HUES64 (cell line): Measurements from ENCODE around the gene SLC30A9.
A peak's percentile ranks its signal among the peaks of the same experiment; 100 is the strongest.

Source experiments
- H3K27ac ChIP-seq: 2 replicates; pipeline ENCODE4 v1.7.0; 2013; ENCODE audit warnings: low read depth, low read length, inconsistent platforms
- H3K27me3 ChIP-seq: 2 replicates; pipeline ENCODE4 v1.6.1; 2013; ENCODE audit warnings: mild to moderate bottlenecking, low read length; ENCODE audit not compliant: insufficient read depth
- H3K36me3 ChIP-seq: 2 replicates; pipeline ENCODE4 v1.6.1; 2013; ENCODE audit warnings: mild to moderate bottlenecking, low read length; ENCODE audit not compliant: insufficient read depth
- H3K4me1 ChIP-seq: 2 replicates; pipeline ENCODE4 v1.6.1; 2013; ENCODE audit warnings: mild to moderate bottlenecking, low read length, moderate library complexity; ENCODE audit not compliant: insufficient read depth
- H3K4me3 ChIP-seq: 2 replicates; pipeline ENCODE4 v1.5.1; 2013; ENCODE audit warnings: mild to moderate bottlenecking, low read length, moderate library complexity
- H3K9ac ChIP-seq: 2 replicates; pipeline ENCODE4 v1.6.1; 2013; ENCODE audit warnings: mild to moderate bottlenecking, low read depth, low read length
- H3K9me3 ChIP-seq: 2 replicates; pipeline ENCODE4 v1.6.1; 2013; ENCODE audit warnings: low read depth, low read length; ENCODE audit not compliant: insufficient read depth
- WGBS: fragments of 150-250, 120-280 bp; methylation state at CpG from one replicate; pipeline ENCODE4 v1.1.7; 2013; ENCODE audit warnings: missing lambda C conversion rate; 5-methylcytosine and 5-hydroxymethylcytosine counted together

The SLC30A9 gene

DNA sequence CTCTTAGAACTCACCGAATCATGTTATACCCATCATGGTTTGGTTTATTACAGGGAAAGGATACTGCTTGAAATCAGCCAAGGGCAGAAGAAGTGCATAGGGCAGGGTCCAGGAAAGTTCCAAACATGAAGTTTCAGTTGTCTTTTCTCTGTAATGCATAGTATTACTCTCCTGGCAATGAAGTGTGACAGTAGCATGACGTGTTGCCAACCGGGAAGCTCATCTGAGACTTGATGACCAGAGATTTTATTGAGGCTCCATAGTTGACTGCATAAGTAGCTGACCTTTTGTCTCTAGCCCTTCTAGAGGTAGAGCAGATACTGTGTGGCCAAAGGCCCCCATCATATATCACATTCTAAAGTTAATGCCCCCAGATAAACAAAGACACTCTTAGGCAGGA lies 90.0 kb downstream of the SLC30A9 start:
- WGBS: 97% methylated on average over 3 of the region's 3 CpGs
- Histone ChIP-seq H3K27ac (no peak overlapping the region), H3K27me3 (no peaks in the 10 kb centered on the region), H3K4me1 (no peaks in the 10 kb centered on the region), H3K9ac (no peak overlapping the region), H3K4me3 (no peak overlapping the region), H3K9me3 (no peaks in the 10 kb centered on the region), H3K36me3 (peaks cover 41% of the 10 kb centered on the region)

DNA sequence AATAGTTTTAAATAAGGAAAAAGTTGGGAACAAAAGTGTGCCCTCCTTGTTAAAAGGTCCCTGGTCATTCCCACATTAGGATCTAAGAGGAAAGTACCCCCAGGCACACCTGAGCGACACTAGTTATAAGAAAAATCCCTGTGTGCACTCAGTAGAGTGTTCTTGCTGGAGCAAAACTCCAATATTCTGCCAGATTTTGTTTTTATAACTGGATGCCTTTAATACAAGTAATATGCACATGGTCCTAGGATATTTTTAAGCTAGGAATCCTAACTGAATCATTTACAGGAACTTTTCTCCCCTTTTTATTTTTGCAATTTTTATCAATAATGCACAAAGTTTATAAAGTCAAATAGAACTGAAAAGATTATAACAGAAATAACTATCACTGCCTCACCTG lies 93.5 kb downstream of the SLC30A9 start:
- Histone ChIP-seq H3K9ac (no peak overlapping the region), H3K9me3 (no peaks in the 10 kb centered on the region), H3K36me3 (peaks cover 30% of the 10 kb centered on the region), H3K27me3 (no peaks in the 10 kb centered on the region), H3K4me1 (no peaks in the 10 kb centered on the region), H3K27ac (no peak overlapping the region), H3K4me3 (no peak overlapping the region)
- 100% methylated on average over 1 of the region's 1 CpG for WGBS

DNA sequence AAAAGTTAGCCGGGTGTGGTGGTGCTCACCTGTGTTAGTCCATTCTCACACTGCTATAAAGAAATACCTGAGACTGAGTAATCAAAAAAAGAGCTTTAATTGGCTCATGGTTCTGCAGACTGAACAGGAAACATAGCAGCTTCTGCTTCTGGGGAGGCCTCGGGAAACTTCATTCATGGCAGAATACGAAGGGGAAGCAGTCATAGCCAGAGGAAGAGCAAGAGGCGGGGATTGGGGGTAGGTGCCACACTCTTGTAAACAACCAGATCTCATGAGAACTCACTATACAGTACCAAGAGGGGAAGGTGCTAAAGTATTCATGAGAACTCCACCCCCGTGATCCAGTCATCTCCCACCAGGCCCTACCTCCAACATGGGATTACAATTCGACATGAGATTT lies 98.1 kb downstream of the SLC30A9 start:
- Histone ChIP-seq H3K4me1 (no peaks in the 10 kb centered on the region), H3K27me3 (no peaks in the 10 kb centered on the region), H3K36me3 (peaks cover 16% of the 10 kb centered on the region), H3K4me3 (no peak overlapping the region), H3K9ac (no peak overlapping the region), H3K9me3 (no peaks in the 10 kb centered on the region), H3K27ac (no peak overlapping the region)
- 96% methylated on average over 5 of the region's 6 CpGs for WGBS

DNA sequence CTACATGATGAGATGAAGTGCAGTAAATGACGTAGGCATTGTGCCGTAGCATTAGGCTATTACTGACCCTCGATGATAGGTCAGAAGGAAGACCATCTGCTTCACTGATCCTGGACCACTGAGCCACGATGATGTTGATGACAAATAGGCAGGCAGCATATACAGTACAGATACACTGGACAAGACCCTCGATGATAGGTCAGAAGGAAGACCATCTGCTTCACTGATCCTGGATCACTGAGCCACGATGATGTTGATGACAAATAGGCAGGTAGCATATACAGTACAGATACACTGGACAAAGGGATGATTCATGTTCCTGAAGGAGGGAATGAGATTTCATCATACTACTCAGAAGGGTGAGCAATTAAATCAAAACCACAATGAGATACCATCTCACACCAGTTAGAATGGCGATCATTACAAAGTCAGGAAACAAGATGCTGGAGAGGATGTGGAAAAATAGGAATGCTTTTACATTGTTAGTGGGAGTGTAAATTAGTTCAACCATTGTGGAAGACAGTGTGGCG lies 111.2 kb downstream of the SLC30A9 start:
- Histone ChIP-seq H3K9me3 (no peaks in the 10 kb centered on the region), H3K27ac (no peak overlapping the region), H3K4me1 (no peaks in the 10 kb centered on the region), H3K9ac (no peak overlapping the region), H3K36me3 (no peaks in the 10 kb centered on the region), H3K4me3 (no peak overlapping the region), H3K27me3 (no peaks in the 10 kb centered on the region)
- 97% methylated on average over 8 of the region's 8 CpGs for WGBS

DNA sequence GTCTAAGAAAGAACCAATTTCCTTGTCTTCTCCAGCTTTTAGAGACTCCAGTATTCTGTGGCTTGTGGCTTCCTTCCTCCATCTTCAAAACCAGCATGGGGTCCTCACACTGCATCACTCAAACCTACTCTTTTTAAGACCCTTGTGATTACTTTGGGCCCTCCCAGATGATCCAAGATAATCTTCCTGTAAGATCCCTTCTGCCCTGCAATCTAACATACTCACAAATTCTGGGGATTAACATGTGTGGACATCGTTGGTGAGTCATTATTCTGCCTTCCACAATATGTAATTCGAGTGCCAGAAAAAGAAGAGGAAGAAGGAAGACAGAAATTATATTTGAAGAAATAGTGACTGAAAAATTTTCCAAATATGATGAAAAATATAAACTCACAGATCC lies 114.2 kb downstream of the SLC30A9 start:
- Histone ChIP-seq H3K9me3 (no peaks in the 10 kb centered on the region), H3K36me3 (no peaks in the 10 kb centered on the region), H3K9ac (no peak overlapping the region), H3K4me1 (no peaks in the 10 kb centered on the region), H3K4me3 (no peak overlapping the region), H3K27me3 (no peaks in the 10 kb centered on the region), H3K27ac (no peak overlapping the region)
- WGBS: no CpG with 5 or more reads among the region's 2 CpGs

DNA sequence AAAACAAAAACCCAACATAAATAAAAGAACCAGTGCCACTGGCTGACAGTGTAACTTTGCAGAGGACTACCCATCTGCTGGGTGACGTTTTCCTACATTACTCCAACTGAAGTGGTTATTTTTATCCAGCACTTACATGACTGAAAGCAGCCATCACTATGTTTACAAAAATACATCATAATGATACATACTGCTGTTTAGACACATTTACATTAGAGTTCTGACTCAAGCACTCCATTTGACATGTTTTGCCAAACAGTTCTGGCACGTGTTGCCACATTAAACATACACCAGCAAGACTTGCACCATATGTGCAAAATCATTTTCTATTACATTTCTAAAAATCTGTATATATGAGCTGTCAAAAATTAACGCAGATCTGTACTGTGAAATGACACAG lies 122.5 kb downstream of the SLC30A9 start:
- H3K36me3 ChIP-seq: peaks cover 27% of the 10 kb centered on the region
- H3K4me1 ChIP-seq: no peaks in the 10 kb centered on the region
- no peak overlapping the region for H3K4me3 ChIP-seq
- 95% methylated on average over 3 of the region's 3 CpGs for WGBS
- no peak overlapping the region for H3K9ac ChIP-seq
- no peaks in the 10 kb centered on the region for H3K9me3 ChIP-seq
- H3K27me3 ChIP-seq: no peaks in the 10 kb centered on the region
- no peak overlapping the region for H3K27ac ChIP-seq

DNA sequence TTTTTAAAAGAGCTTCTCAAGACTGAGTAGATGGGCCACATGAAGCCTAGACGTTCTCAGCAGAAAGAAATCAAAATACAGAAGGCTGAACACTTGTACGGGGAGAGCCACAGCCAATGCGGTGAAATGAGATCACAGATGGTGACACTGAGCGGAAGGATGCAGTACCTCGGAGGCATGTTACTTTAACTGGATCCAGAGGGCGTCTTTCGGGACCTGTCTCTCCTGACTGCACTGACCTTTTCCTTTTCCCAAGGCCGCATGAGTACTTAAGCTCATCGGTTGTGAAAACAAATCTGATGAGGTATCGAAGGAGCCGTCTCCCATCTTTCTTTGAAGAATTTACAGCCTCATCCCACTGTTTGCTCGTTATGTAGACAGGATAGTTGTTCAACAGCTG lies 129.6 kb downstream of the SLC30A9 start:
- 82% methylated on average over 12 of the region's 12 CpGs for WGBS
- no peaks in the 10 kb centered on the region for H3K27me3 ChIP-seq
- peaks cover 64% of the 10 kb centered on the region for H3K36me3 ChIP-seq
- H3K9ac ChIP-seq: no peak overlapping the region
- H3K4me1 ChIP-seq: peaks cover 17% of the 10 kb centered on the region
- H3K4me3 ChIP-seq: no peak overlapping the region
- H3K9me3 ChIP-seq: no peaks in the 10 kb centered on the region
- H3K27ac ChIP-seq: 0 out of 2 replicates have a peak overlapping the region, but pooled peaks have one; percentile 9

DNA sequence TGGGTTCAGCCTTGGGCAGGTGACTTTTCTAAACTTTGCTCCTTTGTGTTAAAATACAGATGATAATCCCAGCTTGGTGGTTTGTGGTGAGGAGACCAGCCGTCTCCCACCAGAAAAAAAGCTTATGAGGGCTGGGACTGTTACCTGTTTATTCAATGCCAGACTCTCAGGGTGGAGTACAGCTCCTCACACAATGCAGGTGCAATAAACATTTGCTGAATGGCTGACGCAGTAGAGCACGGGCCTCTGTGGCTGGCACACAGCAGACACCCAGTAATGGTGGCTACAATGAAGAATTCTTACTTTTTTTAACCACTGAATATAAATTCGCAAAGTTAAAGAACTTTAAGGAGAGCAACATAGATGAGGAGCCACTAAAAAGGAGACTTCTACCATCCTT lies 131.9 kb downstream of the SLC30A9 start:
- H3K36me3 ChIP-seq: peaks cover 61% of the 10 kb centered on the region
- H3K4me1 ChIP-seq: peaks cover 17% of the 10 kb centered on the region
- no peak overlapping the region for H3K9ac ChIP-seq
- H3K4me3 ChIP-seq: no peak overlapping the region
- no peaks in the 10 kb centered on the region for H3K9me3 ChIP-seq
- no peaks in the 10 kb centered on the region for H3K27me3 ChIP-seq
- H3K27ac ChIP-seq: no peak overlapping the region
- WGBS: 95% methylated on average over 4 of the region's 4 CpGs

DNA sequence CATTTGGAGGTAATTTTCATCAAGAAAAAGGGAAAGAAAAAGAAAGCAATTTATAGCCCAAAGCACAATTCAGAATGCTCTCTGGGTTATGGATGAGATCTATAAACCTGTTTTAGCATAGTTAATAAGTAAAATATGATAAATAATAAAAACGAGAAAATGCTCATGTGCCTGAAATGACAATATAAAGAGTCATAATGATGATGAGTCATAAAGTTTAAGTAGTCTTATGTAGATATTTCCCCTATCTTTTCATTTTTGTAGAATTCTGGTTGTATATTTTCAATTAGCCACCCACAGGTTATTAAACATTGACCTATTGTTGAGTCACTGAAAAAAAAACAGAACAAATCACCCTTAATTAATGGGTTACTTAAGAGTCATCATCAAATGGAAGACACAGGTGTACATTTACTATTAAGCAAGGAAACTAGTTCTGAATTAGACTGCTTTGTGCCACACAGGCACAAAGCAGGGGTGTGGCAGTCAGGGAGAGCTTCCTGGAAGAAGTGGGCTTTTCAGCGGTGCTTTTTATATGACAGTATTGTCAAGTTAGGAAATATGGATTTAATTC lies 132.8 kb downstream of the SLC30A9 start:
- H3K4me1 ChIP-seq: peaks cover 17% of the 10 kb centered on the region
- H3K9ac ChIP-seq: no peak overlapping the region
- no peaks in the 10 kb centered on the region for H3K9me3 ChIP-seq
- peaks cover 51% of the 10 kb centered on the region for H3K36me3 ChIP-seq
- 90% methylated on average over 2 of the region's 2 CpGs for WGBS
- H3K27me3 ChIP-seq: no peaks in the 10 kb centered on the region
- H3K27ac ChIP-seq: no peak overlapping the region
- H3K4me3 ChIP-seq: no peak overlapping the region

DNA sequence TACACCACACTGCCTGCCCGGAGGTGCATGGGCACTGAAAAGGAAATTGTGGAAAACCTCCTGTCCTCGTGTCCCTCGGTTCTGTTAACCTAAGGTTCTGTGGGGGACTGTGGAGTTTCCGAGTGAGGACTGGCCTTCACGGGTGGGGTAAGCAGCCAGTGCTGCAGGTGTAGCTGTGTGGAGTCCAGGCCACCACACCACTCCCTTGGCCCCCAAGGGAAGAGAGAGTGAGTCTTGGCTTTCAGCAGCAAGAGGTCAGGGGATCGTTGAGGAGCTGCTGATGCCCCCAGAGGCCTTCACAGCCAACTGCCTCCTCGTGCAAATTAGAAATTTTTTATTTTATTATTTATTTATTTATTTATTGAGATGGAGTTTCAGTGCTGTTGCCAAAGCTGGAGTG lies 141.8 kb downstream of the SLC30A9 start:
- H3K9ac ChIP-seq: no peak overlapping the region
- no peaks in the 10 kb centered on the region; the same call in 1 of the 2 replicates for H3K36me3 ChIP-seq
- no peak overlapping the region for H3K4me3 ChIP-seq
- 92% methylated on average over 5 of the region's 7 CpGs for WGBS
- no peaks in the 10 kb centered on the region for H3K27me3 ChIP-seq
- H3K27ac ChIP-seq: no peak overlapping the region
- H3K9me3 ChIP-seq: no peaks in the 10 kb centered on the region
- peaks cover 11% of the 10 kb centered on the region for H3K4me1 ChIP-seq

DNA sequence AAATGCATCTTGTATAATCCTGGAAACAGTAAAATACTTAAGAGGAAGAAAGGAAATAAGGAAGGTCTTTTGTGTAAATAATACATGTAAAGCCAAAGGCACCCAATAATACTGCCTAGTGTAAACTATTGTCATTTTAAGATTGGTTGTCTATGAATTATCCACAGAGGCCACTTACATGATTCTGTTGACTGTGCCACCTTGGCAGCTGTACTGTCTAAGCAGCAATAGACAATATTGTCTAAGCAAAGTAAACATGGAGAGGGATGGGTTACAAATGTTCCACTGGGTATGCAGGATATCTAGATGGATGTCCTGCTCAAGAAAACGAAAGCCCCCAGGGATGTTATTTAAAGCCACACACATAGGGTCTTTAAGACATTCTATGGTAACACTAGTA lies 142.7 kb downstream of the SLC30A9 start:
- no peak overlapping the region for H3K27ac ChIP-seq
- 90% methylated on average over 1 of the region's 1 CpG for WGBS
- no peaks in the 10 kb centered on the region for H3K27me3 ChIP-seq
- H3K9ac ChIP-seq: no peak overlapping the region
- H3K4me1 ChIP-seq: peaks cover 11% of the 10 kb centered on the region
- H3K9me3 ChIP-seq: no peaks in the 10 kb centered on the region
- peaks cover 2% of the 10 kb centered on the region; the same call in 1 of the 2 replicates for H3K36me3 ChIP-seq
- H3K4me3 ChIP-seq: no peak overlapping the region

DNA sequence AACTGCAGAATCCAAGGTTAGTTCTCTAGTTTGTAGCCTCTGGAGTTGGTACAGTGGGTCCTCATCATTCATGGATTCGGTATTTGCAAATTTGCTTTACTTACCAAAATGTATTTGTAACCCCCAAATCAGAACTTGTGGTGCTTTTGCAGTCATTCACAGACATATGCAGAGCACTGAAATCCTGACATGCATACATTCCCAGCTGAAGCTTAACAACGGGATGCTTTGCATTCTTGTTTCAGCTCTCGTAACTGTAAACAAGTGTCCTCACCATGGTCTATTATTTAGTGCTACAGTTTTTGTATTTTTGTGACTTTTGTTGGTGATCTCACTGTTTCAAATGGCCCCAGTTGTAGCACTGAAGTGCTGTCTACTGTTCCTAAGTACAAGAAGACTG lies 146.0 kb downstream of the SLC30A9 start:
- H3K27ac ChIP-seq: 0 out of 2 replicates have a peak overlapping the region, but pooled peaks have one; percentile 13
- 92% methylated on average over 3 of the region's 3 CpGs for WGBS
- H3K4me3 ChIP-seq: no peak overlapping the region
- H3K9me3 ChIP-seq: no peaks in the 10 kb centered on the region
- H3K36me3 ChIP-seq: peaks cover 17% of the 10 kb centered on the region
- H3K27me3 ChIP-seq: no peaks in the 10 kb centered on the region
- no peak overlapping the region for H3K9ac ChIP-seq
- H3K4me1 ChIP-seq: peaks cover 11% of the 10 kb centered on the region
